Spleen (tissue), 7 donors: ENCODE results near the gene ELF1.

Experiments
- POLR2A ChIP-seq, 3 donors: fragments of 450-650 bp; IDR thresholded peaks; one replicate each; pipeline ENCODE4 v1.5.1; 2017; ENCODE audit warnings: antibody characterized with exemption in 3 of 3, mild to moderate bottlenecking in 1 of 3
- TF ChIP-seq, protein P1 (sequence below), 11 experiments: fragments of 200-600 bp in 7 of 11; fragments of 450-650 bp in 4 of 11; sonication (generic) in 4 of 11; IDR thresholded peaks in 8 of 11; conservative IDR thresholded peaks in 3 of 11; 1 replicate in 7 of 11; 2 replicates in 4 of 11; pipeline versions ENCODE4 v1.4.0 to v1.8.0; 2016 to 2021; ENCODE audit warnings: antibody characterized with exemption in 11 of 11, inconsistent platforms in 4 of 11, mild to moderate bottlenecking in 1 of 11
- donor health status: DM: no; HTN: no; CAD: no; lungs with moderate emphysema.
- donor health status: DM: no; HTN: no; CAD: no.
- donor health status: DM: no; HTN: no; CAD: no.

DNA sequence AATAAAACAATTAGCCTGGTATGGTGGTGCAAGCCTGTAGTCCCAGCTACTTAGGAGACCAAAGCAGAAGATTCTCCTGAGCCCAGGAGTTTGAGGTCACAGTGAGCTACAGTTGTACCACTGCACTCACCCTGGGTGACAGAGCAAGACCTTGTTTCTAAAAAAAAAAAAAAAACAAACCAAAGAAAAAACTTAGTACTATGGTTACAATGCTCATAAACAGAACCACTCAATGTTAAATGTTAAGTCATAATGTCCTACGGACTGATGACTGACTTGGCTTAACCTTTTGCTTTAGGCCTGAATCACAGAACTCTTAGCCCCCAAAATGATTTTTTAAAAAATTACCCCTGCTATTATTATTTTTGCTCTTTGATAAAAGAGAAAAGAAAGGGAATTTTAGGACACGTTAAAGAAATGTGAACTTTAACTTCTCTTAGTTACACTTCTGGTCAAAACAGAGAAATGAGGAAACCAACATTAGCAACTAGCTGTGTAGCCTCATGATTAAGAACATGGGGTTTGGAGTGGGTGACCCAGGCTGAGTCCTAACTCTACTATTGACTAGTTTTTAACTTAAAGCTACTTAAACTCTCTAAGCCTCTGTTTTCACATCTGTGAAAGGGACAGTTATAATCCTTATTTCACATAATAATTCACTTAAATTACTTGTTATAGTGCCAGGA, 13.7 kb upstream of the ELF1 start:
- no peak for TF ChIP-seq POLR2A (IDR thresholded peaks at IDR 0.05)
- TF ChIP-seq, protein P1, sequence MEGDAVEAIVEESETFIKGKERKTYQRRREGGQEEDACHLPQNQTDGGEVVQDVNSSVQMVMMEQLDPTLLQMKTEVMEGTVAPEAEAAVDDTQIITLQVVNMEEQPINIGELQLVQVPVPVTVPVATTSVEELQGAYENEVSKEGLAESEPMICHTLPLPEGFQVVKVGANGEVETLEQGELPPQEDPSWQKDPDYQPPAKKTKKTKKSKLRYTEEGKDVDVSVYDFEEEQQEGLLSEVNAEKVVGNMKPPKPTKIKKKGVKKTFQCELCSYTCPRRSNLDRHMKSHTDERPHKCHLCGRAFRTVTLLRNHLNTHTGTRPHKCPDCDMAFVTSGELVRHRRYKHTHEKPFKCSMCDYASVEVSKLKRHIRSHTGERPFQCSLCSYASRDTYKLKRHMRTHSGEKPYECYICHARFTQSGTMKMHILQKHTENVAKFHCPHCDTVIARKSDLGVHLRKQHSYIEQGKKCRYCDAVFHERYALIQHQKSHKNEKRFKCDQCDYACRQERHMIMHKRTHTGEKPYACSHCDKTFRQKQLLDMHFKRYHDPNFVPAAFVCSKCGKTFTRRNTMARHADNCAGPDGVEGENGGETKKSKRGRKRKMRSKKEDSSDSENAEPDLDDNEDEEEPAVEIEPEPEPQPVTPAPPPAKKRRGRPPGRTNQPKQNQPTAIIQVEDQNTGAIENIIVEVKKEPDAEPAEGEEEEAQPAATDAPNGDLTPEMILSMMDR (IDR thresholded peaks at IDR 0.05 in 8 of 11, conservative IDR thresholded peaks at IDR 0.05 in 3 of 11), result no peak
